Stimulated activated CD4-positive, alpha-beta T cell treated with anti-CD3 and anti-CD28 coated beads, Interleukin-12 subunit alpha, Interleukin-12 subunit beta, amount 100 ng/mL, for 48 hours (primary cell): ENCODE data around the gene RAET1E.
"Not testable (repeated sequence)": the region's sequence is repeated elsewhere in the genome, so short reads cannot be mapped to it uniquely, and the experiment has no call there.

Source experiments
- DNase-seq, 3 donors: peaks; one replicate each; pipeline ENCODE4 v3.0.0-alpha.2; 2020; ENCODE audit warnings: low read depth in 2 of 3, low spot score in 1 of 3

RAET1E gene

GRCh38 chr6:149862922-149863697 is 34.8 kb downstream of the RAET1E start:
- DNase-seq, result peak in 2 of 3 donors; percentile 14 to 31

GRCh38 chr6:149862424-149862738 is 35.5 kb downstream of the RAET1E start:
- not testable (repeated sequence) for DNase-seq

GRCh38 chr6:149861603-149862423 is 36.1 kb downstream of the RAET1E start:
- no peak for DNase-seq

GRCh38 chr6:149860834-149861602 is 36.9 kb downstream of the RAET1E start:
- DNase-seq, result no peak

- DNase-seq, result no peak
These were observed 37.4 kb downstream of the RAET1E start for GRCh38 chr6:149860513-149860833.

GRCh38 chr6:149859938-149860337 is 38.0 kb downstream of the RAET1E start:
- no peak for DNase-seq

- no peak for DNase-seq
These were observed 38.5 kb downstream of the RAET1E start for GRCh38 chr6:149859368-149859767.

GRCh38 chr6:149857541-149857940 is 40.4 kb downstream of the RAET1E start:
- DNase-seq, result no peak

- no peak for DNase-seq
These were observed 41.5 kb downstream of the RAET1E start for GRCh38 chr6:149856256-149856994.

GRCh38 chr6:149855741-149856140 is 42.2 kb downstream of the RAET1E start:
- DNase-seq, result no peak

GRCh38 chr6:149855040-149855654 is 42.8 kb downstream of the RAET1E start:
- no peak for DNase-seq

- DNase-seq, result no peak
These were observed 43.4 kb downstream of the RAET1E start for GRCh38 chr6:149854532-149854931.

- DNase-seq, result not testable (repeated sequence)
These were observed 43.9 kb downstream of the RAET1E start for GRCh38 chr6:149854017-149854416.

GRCh38 chr6:149852881-149853280 is 45.0 kb downstream of the RAET1E start:
- no peak for DNase-seq

- no peak for DNase-seq
These were observed 45.7 kb downstream of the RAET1E start for GRCh38 chr6:149852180-149852579.

GRCh38 chr6:149851461-149852110 is 46.3 kb downstream of the RAET1E start:
- no peak for DNase-seq

- DNase-seq, result not testable (repeated sequence)
These were observed 49.6 kb downstream of the RAET1E start for GRCh38 chr6:149848343-149848742.
